Measurements from ENCODE around the gene CLEC12A.

DNA sequence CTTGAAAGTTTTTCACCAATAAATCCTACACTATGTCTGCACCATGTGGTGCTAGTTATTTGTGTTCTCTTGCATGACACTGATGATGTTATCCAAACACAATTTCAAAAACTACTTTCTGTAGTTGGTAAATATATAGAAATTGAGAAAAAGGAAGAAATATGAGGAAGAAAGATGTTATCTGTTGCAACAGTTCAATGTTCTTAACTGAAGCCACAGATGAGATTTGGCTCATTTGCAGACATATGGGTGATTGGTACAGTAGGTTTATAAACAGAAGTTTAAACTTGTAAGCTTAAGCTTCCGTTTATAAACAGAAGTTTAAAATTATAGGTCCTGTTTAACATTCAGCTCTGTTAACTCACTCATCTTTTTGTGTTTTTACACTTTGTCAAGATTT is at the start of gene CLEC12A:
- TF ChIP-seq POLR2A (IDR thresholded peaks at IDR 0.05; ENCODE audit: low read depth, low read length) = no peak
- no peak for TF ChIP-seq POLR2AphosphoS5 (IDR thresholded peaks at IDR 0.05; ENCODE audit: low read depth, low read length)
- TF ChIP-seq TAF1 (IDR thresholded peaks at IDR 0.05; ENCODE audit: low read depth, low read length) = no peak
- TF ChIP-seq PAX5 (IDR thresholded peaks at IDR 0.05; ENCODE audit: insufficient read depth, low read length, severe bottlenecking) = no peak
